ENCODE results near the gene AR.

The AR gene

DNA sequence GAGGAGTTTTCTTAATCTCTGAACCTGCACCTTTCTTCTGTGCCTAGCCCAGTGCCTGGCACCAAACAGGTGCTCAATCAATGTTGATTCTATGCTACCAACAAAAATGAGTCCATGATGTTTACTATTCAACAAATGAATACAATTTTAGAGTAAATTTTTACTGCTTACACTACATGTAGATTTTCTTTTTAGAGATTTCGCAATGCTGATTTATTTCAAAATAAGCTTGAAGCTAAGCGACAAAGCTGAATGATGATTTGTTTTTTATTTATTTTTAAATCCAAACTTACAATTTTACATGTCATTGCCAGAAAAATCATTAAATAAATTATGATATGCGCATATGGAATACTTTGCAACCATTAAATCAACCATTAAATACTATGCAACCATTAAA, 55.7 kb downstream of the AR start:
- no peak for DNase-seq
- no peak overlapping the region for H3K4me2 ChIP-seq (ENCODE audit: low read depth, low read length)
- H3K4me1 ChIP-seq (ENCODE audit: low read length): peaks cover 3% of the 10 kb centered on the region; the same call in 1 of the 2 replicates
- H3K9ac ChIP-seq (ENCODE audit: low read length): no peak overlapping the region
- H3F3A ChIP-seq (ENCODE audit: insufficient read depth, low read length): no peaks in the 10 kb centered on the region
- no peaks in the 10 kb centered on the region for H3K36me3 ChIP-seq (replicated peaks; ENCODE audit: insufficient read depth, low read length)
- no peaks in the 10 kb centered on the region for H3K79me2 ChIP-seq (ENCODE audit: low read length)
- H3K9me2 ChIP-seq (replicated peaks; ENCODE audit: insufficient read depth, low read length): no peaks in the 10 kb centered on the region
- H3K27me3 ChIP-seq (replicated peaks; ENCODE audit: insufficient read depth, low read length): no peaks in the 10 kb centered on the region
- H2AFZ ChIP-seq (ENCODE audit: low read length): no peak overlapping the region
- H3K4me3 ChIP-seq (ENCODE audit: low read length): no peak overlapping the region
- no peak overlapping the region for H3K27ac ChIP-seq (ENCODE audit: low read length)
- no peaks in the 10 kb centered on the region for H3K9me3 ChIP-seq (replicated peaks; ENCODE audit: insufficient read depth, low read length)
- H4K20me1 ChIP-seq (ENCODE audit: insufficient read depth, low read length): no peaks in the 10 kb centered on the region
- no peak for TF ChIP-seq EZH2 (optimal IDR thresholded peaks at IDR 0.05; ENCODE audit: low read depth, low read length)
- TF ChIP-seq, protein P1, sequence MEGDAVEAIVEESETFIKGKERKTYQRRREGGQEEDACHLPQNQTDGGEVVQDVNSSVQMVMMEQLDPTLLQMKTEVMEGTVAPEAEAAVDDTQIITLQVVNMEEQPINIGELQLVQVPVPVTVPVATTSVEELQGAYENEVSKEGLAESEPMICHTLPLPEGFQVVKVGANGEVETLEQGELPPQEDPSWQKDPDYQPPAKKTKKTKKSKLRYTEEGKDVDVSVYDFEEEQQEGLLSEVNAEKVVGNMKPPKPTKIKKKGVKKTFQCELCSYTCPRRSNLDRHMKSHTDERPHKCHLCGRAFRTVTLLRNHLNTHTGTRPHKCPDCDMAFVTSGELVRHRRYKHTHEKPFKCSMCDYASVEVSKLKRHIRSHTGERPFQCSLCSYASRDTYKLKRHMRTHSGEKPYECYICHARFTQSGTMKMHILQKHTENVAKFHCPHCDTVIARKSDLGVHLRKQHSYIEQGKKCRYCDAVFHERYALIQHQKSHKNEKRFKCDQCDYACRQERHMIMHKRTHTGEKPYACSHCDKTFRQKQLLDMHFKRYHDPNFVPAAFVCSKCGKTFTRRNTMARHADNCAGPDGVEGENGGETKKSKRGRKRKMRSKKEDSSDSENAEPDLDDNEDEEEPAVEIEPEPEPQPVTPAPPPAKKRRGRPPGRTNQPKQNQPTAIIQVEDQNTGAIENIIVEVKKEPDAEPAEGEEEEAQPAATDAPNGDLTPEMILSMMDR (IDR thresholded peaks at IDR 0.05; ENCODE audit: low read length): no peak
- TF ChIP-seq EZH2phosphoT487 (IDR thresholded peaks at IDR 0.05; ENCODE audit: low read length): no peak

DNA sequence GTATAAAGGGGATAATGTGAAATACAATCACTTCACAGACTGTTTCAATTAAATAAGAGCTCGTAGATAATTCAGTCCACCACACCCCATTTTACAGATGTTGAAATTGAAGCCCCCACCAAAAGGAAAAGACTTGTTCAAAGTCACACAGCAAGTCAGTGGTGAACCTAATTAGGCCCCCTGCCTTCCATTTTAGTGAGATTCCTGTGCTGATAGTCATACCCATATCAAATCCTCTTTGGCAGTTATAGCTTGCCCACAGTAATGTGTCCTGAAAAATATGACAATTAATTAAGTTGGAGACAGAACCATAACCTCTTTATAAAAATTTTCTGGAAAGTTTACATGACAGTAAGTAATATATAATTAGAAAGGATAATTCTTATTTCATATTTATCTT, 58.0 kb downstream of the AR start:
- no peaks in the 10 kb centered on the region for H3K79me2 ChIP-seq (ENCODE audit: low read length)
- H3K27me3 ChIP-seq (replicated peaks; ENCODE audit: insufficient read depth, low read length): no peaks in the 10 kb centered on the region
- TF ChIP-seq EZH2phosphoT487 (IDR thresholded peaks at IDR 0.05; ENCODE audit: low read length): no peak
- TF ChIP-seq, protein P1 (IDR thresholded peaks at IDR 0.05; ENCODE audit: low read length): no peak
- no peak for TF ChIP-seq EZH2 (optimal IDR thresholded peaks at IDR 0.05; ENCODE audit: low read depth, low read length)
- no peak overlapping the region for H2AFZ ChIP-seq (ENCODE audit: low read length)
- H3K9ac ChIP-seq (ENCODE audit: low read length): no peak overlapping the region
- H3K9me2 ChIP-seq (replicated peaks; ENCODE audit: insufficient read depth, low read length): no peaks in the 10 kb centered on the region
- no peaks in the 10 kb centered on the region for H3K9me3 ChIP-seq (replicated peaks; ENCODE audit: insufficient read depth, low read length)
- no peak overlapping the region for H3K4me2 ChIP-seq (ENCODE audit: low read depth, low read length)
- H4K20me1 ChIP-seq (ENCODE audit: insufficient read depth, low read length): no peaks in the 10 kb centered on the region
- no peak overlapping the region for H3K27ac ChIP-seq (ENCODE audit: low read length)
- H3F3A ChIP-seq (ENCODE audit: insufficient read depth, low read length): no peaks in the 10 kb centered on the region
- H3K36me3 ChIP-seq (replicated peaks; ENCODE audit: insufficient read depth, low read length): no peaks in the 10 kb centered on the region
- DNase-seq: no peak
- peaks cover 17% of the 10 kb centered on the region for H3K4me1 ChIP-seq (ENCODE audit: low read length)
- H3K4me3 ChIP-seq (ENCODE audit: low read length): no peak overlapping the region

DNA sequence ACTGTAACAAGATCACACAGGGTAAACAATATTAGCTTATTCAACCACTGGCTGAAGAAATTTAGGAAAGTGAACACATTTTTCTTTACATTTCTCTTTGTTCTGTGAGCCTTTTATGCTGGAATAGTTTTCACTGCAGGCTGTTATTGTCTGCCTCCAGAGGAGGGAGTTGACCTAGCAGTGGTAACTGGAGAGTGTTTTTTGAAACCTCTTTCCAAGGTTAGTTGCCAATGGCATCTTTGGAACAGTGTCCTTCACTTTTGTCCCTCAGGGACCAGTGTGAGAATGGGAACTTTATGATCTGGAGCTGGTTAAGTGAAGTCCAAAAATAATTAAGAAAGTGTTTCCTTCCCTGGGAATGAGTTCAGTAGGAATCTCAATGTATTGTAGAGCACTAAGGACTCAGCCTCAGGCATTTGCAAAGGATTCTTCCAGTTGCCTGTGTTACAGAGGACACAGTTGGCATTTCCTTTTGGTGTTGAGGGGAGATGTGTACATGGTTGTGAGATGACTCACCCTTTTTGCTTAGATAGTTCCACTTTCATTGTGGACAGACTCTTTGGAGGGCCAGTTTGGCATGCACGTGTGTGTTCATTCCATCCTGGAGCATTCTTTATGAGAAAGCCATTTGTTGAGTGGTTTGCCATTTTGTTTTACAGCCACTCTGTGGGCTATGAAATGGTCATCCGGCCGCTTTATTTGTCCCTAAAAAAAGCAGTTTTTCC, 61.3 kb downstream of the AR start:
- DNase-seq: peak; percentile 73
- peaks cover 6% of the 10 kb centered on the region for H3F3A ChIP-seq (ENCODE audit: insufficient read depth, low read length)
- TF ChIP-seq EZH2 (optimal IDR thresholded peaks at IDR 0.05; ENCODE audit: low read depth, low read length) (no peak), EZH2phosphoT487 (IDR thresholded peaks at IDR 0.05; ENCODE audit: low read length) (no peak)
- TF ChIP-seq, protein P1 (IDR thresholded peaks at IDR 0.05; ENCODE audit: low read length): no peak
- H3K4me2 ChIP-seq (ENCODE audit: low read depth, low read length): peak overlapping the region; percentile 46
- H3K79me2 ChIP-seq (ENCODE audit: low read length): no peaks in the 10 kb centered on the region
- no peaks in the 10 kb centered on the region for H3K9me2 ChIP-seq (replicated peaks; ENCODE audit: insufficient read depth, low read length)
- H2AFZ ChIP-seq (ENCODE audit: low read length): 0 out of 2 replicates have a peak overlapping the region, but pooled peaks have one; percentile 1
- H3K27ac ChIP-seq (ENCODE audit: low read length): peak overlapping the region; percentile 16; the same call in 1 of the 2 replicates
- H3K9ac ChIP-seq (ENCODE audit: low read length): no peak overlapping the region
- H3K4me3 ChIP-seq (ENCODE audit: low read length): no peak overlapping the region
- H3K36me3 ChIP-seq (replicated peaks; ENCODE audit: insufficient read depth, low read length): no peaks in the 10 kb centered on the region
- no peaks in the 10 kb centered on the region for H3K9me3 ChIP-seq (replicated peaks; ENCODE audit: insufficient read depth, low read length)
- no peaks in the 10 kb centered on the region for H3K27me3 ChIP-seq (replicated peaks; ENCODE audit: insufficient read depth, low read length)
- H4K20me1 ChIP-seq (ENCODE audit: insufficient read depth, low read length): no peaks in the 10 kb centered on the region
- peaks cover 35% of the 10 kb centered on the region for H3K4me1 ChIP-seq (ENCODE audit: low read length)
